GM21717 (cell line): ENCODE measurements around the gene ZNF74.
"Not testable (repeated sequence)": the region's sequence is repeated elsewhere in the genome, so short reads cannot be mapped to it uniquely, and the experiment has no call there.

Experiments used
- ATAC-seq: cut with Tn5 transposase; IDR thresholded peaks from one replicate; pipeline ENCODE4 v1.9.1; 2021; ENCODE audit warnings: mild to moderate bottlenecking, moderate library complexity; ENCODE audit not compliant: unreplicated experiment

Gene ZNF74

GRCh38 chr22:20441631-20442484 is 47.9 kb downstream of the ZNF74 start:
- no peak for ATAC-seq

- ATAC-seq: no peak
These were observed 48.7 kb downstream of the ZNF74 start for GRCh38 chr22:20442485-20443284.

- no peak for ATAC-seq
These were observed 50.4 kb downstream of the ZNF74 start for GRCh38 chr22:20444325-20444724.

GRCh38 chr22:20446383-20446970 is 52.5 kb downstream of the ZNF74 start:
- ATAC-seq: no peak

GRCh38 chr22:20448630-20449029 is 54.7 kb downstream of the ZNF74 start:
- no peak for ATAC-seq

- no peak for ATAC-seq
These were observed 56.0 kb downstream of the ZNF74 start for GRCh38 chr22:20449819-20450550.

- ATAC-seq: no peak
These were observed 56.6 kb downstream of the ZNF74 start for GRCh38 chr22:20450551-20450906.

GRCh38 chr22:20451129-20451778 is 57.3 kb downstream of the ZNF74 start:
- ATAC-seq: not testable (repeated sequence)

GRCh38 chr22:20451920-20452319 is 58.0 kb downstream of the ZNF74 start:
- ATAC-seq: no peak

- ATAC-seq: no peak
These were observed 59.3 kb downstream of the ZNF74 start for GRCh38 chr22:20453222-20453621.

- ATAC-seq: no peak
These were observed 61.7 kb downstream of the ZNF74 start for GRCh38 chr22:20455709-20456063.

GRCh38 chr22:20456064-20456721 is 62.2 kb downstream of the ZNF74 start:
- ATAC-seq: peak; percentile 50

- no peak for ATAC-seq
These were observed 62.7 kb downstream of the ZNF74 start for GRCh38 chr22:20456722-20457076.

GRCh38 chr22:20457506-20458240 is 63.7 kb downstream of the ZNF74 start:
- no peak for ATAC-seq
